DND-41 (cell line): ENCODE data around the gene RBMS3.
"Not testable (repeated sequence)": the region's sequence is repeated elsewhere in the genome, so short reads cannot be mapped to it uniquely, and the experiment has no call there.

Experiments used
- ATAC-seq: fragments of 200-7000 bp; cut with Tn5 transposase; 3 replicates; pipeline ENCODE4 v1.9.1; 2021; ENCODE audit warnings: low read depth; ENCODE audit not compliant: insufficient read depth
- DNase-seq: peaks from one replicate; pipeline ENCODE4 v3.0.0-alpha.2; 2020
- H2AFZ ChIP-seq: 2 replicates; pipeline ENCODE4 v1.6.0; 2012; ENCODE audit warnings: low read depth, low read length
- H3K27ac ChIP-seq: 2 replicates; pipeline ENCODE4 v1.5.1; 2012; ENCODE audit warnings: low read length, inconsistent platforms
- H3K27me3 ChIP-seq: fragments of 200-600 bp; sonication (generic); 2 replicates; pipeline ENCODE4 v1.6.0; 2012; ENCODE audit warnings: low read length, mild to moderate bottlenecking, inconsistent platforms; ENCODE audit not compliant: insufficient read depth, poor library complexity
- H3K36me3 ChIP-seq: 2 replicates; pipeline ENCODE4 v1.5.1; 2012; ENCODE audit warnings: low read length, inconsistent platforms; ENCODE audit not compliant: insufficient read depth
- H3K4me1 ChIP-seq: 2 replicates; pipeline ENCODE4 v1.5.1; 2012; ENCODE audit warnings: mild to moderate bottlenecking, low read length; ENCODE audit not compliant: insufficient read depth
- H3K4me2 ChIP-seq: 2 replicates; pipeline ENCODE4 v1.6.0; 2012; ENCODE audit warnings: mild to moderate bottlenecking, moderate library complexity, low read length, inconsistent platforms; ENCODE audit not compliant: insufficient read depth
- H3K4me3 ChIP-seq, 2 experiments: fragments of 200-600 bp in 1 of 2; shearing (Covaris generic) in 1 of 2; 2 replicates each; pipeline ENCODE4 v1.5.1; 2012 to 2016; ENCODE audit warnings: inconsistent platforms in 2 of 2, low read length in 2 of 2, mild to moderate bottlenecking in 2 of 2, low read depth in 1 of 2, moderate library complexity in 1 of 2
- H3K79me2 ChIP-seq: 2 replicates; pipeline ENCODE4 v1.6.0; 2012; ENCODE audit warnings: low read length, inconsistent platforms; ENCODE audit not compliant: insufficient read depth
- H3K9ac ChIP-seq: 2 replicates; pipeline ENCODE4 v1.6.0; 2012; ENCODE audit warnings: low read depth, mild to moderate bottlenecking, inconsistent platforms, low read length, moderate library complexity
- H3K9me3 ChIP-seq: 2 replicates; pipeline ENCODE4 v1.5.1; 2012; ENCODE audit warnings: low read length, moderate library complexity, mild to moderate bottlenecking, inconsistent platforms; ENCODE audit not compliant: insufficient read depth, severe bottlenecking
- H4K20me1 ChIP-seq: 2 replicates; pipeline ENCODE4 v1.6.0; 2012; ENCODE audit warnings: low read length; ENCODE audit not compliant: insufficient read depth
- CTCF ChIP-seq: IDR thresholded peaks from 2 replicates; pipeline ENCODE4 v1.5.1; 2012; ENCODE audit warnings: borderline replicate concordance, low read length, moderate library complexity, mild to moderate bottlenecking; ENCODE audit not compliant: poor library complexity, severe bottlenecking; ENCODE audit errors: extremely low read depth
- EZH2 ChIP-seq: IDR thresholded peaks from 3 replicates; pipeline ENCODE4 v1.6.1; 2012; ENCODE audit warnings: borderline replicate concordance, low read depth, mild to moderate bottlenecking, moderate library complexity, low read length, inconsistent platforms; ENCODE audit not compliant: severe bottlenecking

Gene RBMS3

GRCh38 chr3:29521751-29522150 is 240.9 kb downstream of the RBMS3 start:
- Histone ChIP-seq H3K79me2 (no peaks in the 10 kb centered on the region), H3K27ac (no peak overlapping the region), H3K9ac (no peak overlapping the region), H3K4me1 (no peaks in the 10 kb centered on the region), H3K27me3 (no peaks in the 10 kb centered on the region), H3K9me3 (no peaks in the 10 kb centered on the region), H3K4me2 (no peak overlapping the region), H3K4me3 (no peak overlapping the region), H2AFZ (no peak overlapping the region), H3K36me3 (no peaks in the 10 kb centered on the region), H4K20me1 (no peaks in the 10 kb centered on the region)
- DNase-seq (no peak), ATAC-seq (no peak)
- TF ChIP-seq EZH2 = no peak
- no peak for TF ChIP-seq CTCF

GRCh38 chr3:29524433-29524832 is 243.6 kb downstream of the RBMS3 start:
- H3K36me3 ChIP-seq, H3K27ac ChIP-seq, H3K4me1 ChIP-seq, H3K27me3 ChIP-seq, H3K9ac ChIP-seq, H3K79me2 ChIP-seq, H2AFZ ChIP-seq, DNase-seq, H3K4me3 ChIP-seq, H4K20me1 ChIP-seq, ATAC-seq, H3K9me3 ChIP-seq, H3K4me2 ChIP-seq: not testable (repeated sequence)

GRCh38 chr3:29525254-29525881 is 244.5 kb downstream of the RBMS3 start:
- no peak for TF ChIP-seq EZH2
- no peak for TF ChIP-seq CTCF
- Histone ChIP-seq H3K36me3 (no peaks in the 10 kb centered on the region), H2AFZ (no peak overlapping the region), H3K9ac (no peak overlapping the region), H3K27me3 (no peaks in the 10 kb centered on the region), H4K20me1 (no peaks in the 10 kb centered on the region), H3K4me2 (no peak overlapping the region), H3K4me3 (no peak overlapping the region), H3K27ac (no peak overlapping the region), H3K79me2 (no peaks in the 10 kb centered on the region), H3K4me1 (no peaks in the 10 kb centered on the region), H3K9me3 (no peaks in the 10 kb centered on the region)
- ATAC-seq = no peak
- no peak for DNase-seq

GRCh38 chr3:29527246-29527645 is 246.4 kb downstream of the RBMS3 start:
- H3K9me3 ChIP-seq = no peaks in the 10 kb centered on the region
- no peaks in the 10 kb centered on the region for H3K79me2 ChIP-seq
- no peak overlapping the region for H3K27ac ChIP-seq
- H3K27me3 ChIP-seq = no peaks in the 10 kb centered on the region
- no peaks in the 10 kb centered on the region for H4K20me1 ChIP-seq
- H3K4me1 ChIP-seq = no peaks in the 10 kb centered on the region
- ATAC-seq (no peak), DNase-seq (no peak)
- TF ChIP-seq CTCF = no peak
- TF ChIP-seq EZH2 = no peak
- no peak overlapping the region for H2AFZ ChIP-seq
- H3K36me3 ChIP-seq = no peaks in the 10 kb centered on the region
- no peak overlapping the region for H3K4me2 ChIP-seq
- H3K9ac ChIP-seq = no peak overlapping the region
- no peak overlapping the region for H3K4me3 ChIP-seq
